Calu3 (cell line): ENCODE results near the gene AKAP13. TPM values are rescaled to one million over a fixed set of nuclear protein-coding genes. Genes with fewer than 3 reads are reported as not detected.

Experiments used
- BruUV-seq: library from RNA; stranded (reverse); fragments of 400-500 nt; replicated peaks from 2 replicates; lab custom pipeline; 2021; lab: Mats Ljungman, UMichigan
- CTCF ChIA-PET: fragments of 300-600 bp; sonication (Branson Sonifier 250); formaldehyde crosslinking; loops from one replicate; lab custom pipeline; 2022; ENCODE audit warnings: antibody characterized with exemption; lab: Charles Lee
- DNase-seq: peaks from one replicate; pipeline ENCODE4 v3.0.0; 2022
- H3K27ac Mint-ChIP-seq: one replicate; pipeline ENCODE4 v1.8.0; 2022; ENCODE audit warnings: mixed read lengths; ENCODE audit not compliant: unreplicated experiment
- H3K27me3 Mint-ChIP-seq: one replicate; pipeline ENCODE4 v1.8.0; 2022; ENCODE audit warnings: mixed read lengths; ENCODE audit not compliant: unreplicated experiment
- H3K36me3 Mint-ChIP-seq: one replicate; pipeline ENCODE4 v1.8.0; 2022; ENCODE audit warnings: mild to moderate bottlenecking, moderate library complexity, mixed read lengths; ENCODE audit not compliant: insufficient read depth, unreplicated experiment
- H3K4me1 Mint-ChIP-seq: one replicate; pipeline ENCODE4 v1.8.0; 2022; ENCODE audit warnings: mild to moderate bottlenecking, low read depth, mixed read lengths; ENCODE audit not compliant: unreplicated experiment
- H3K4me3 Mint-ChIP-seq: one replicate; pipeline ENCODE4 v1.8.0; 2022; ENCODE audit warnings: mild to moderate bottlenecking, low read depth, moderate library complexity, mixed read lengths; ENCODE audit not compliant: unreplicated experiment
- H3K9me3 Mint-ChIP-seq: one replicate; pipeline ENCODE4 v1.8.0; 2022; ENCODE audit warnings: low read depth, mixed read lengths; ENCODE audit not compliant: unreplicated experiment
- intact Hi-C: fragments of 100-400 bp; cut with micrococcal nuclease; formaldehyde crosslinking; loops from one replicate; pipeline ENCODE4 v1.10.0; 2022; ENCODE audit not compliant: unreplicated experiment
- total RNA-seq: library from RNA; stranded (reverse); gene quantifications from 2 replicates; pipeline ENCODE4 v1.2.3, GENCODE V29; 2022
- TF ChIP-seq, protein P1 (sequence below): fragments of 200-600 bp; IDR thresholded peaks from one replicate; pipeline ENCODE4 v1.8.0; 2022; ENCODE audit warnings: antibody characterized with exemption; ENCODE audit not compliant: unreplicated experiment

AKAP13 gene
- total RNA-seq, 1 experiment from 2014 or later: 145 TPM

DNA sequence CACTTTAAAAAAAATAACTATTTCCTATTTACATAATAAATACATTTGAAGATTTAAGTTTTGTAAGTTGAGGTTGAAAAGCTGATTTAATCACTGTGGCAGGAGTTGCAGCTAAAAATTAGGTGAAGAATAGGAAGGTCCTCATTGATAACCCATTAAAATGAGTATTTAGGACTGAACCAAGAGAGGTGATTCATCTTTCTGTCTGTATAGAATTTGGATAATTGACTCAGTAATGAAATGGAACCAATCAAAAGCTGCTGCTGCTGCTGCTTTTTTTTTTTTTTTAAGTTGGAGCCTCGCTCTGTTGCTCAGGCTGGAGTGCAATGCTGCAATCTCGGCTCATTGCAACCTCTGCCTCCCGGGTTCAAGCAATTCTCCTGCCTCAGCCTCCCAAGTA lies 223.8 kb downstream of the AKAP13 start:
- H3K9me3 Mint-ChIP-seq: no peaks in the 10 kb centered on the region
- peaks cover 22% of the 10 kb centered on the region for H3K36me3 Mint-ChIP-seq
- H3K27ac Mint-ChIP-seq: no peak overlapping the region
- H3K4me3 Mint-ChIP-seq: no peak overlapping the region
- CTCF ChIA-PET: interaction anchor here (0.6 kb wide), 1 partner anchor 14 kb away, joined by 8 read pairs; no protein-coding TSS in a partner anchor
- H3K4me1 Mint-ChIP-seq: peaks cover 8% of the 10 kb centered on the region
- no TSS peak for BruUV-seq
- intact Hi-C loops: no loop called here
- TF ChIP-seq, protein P1, sequence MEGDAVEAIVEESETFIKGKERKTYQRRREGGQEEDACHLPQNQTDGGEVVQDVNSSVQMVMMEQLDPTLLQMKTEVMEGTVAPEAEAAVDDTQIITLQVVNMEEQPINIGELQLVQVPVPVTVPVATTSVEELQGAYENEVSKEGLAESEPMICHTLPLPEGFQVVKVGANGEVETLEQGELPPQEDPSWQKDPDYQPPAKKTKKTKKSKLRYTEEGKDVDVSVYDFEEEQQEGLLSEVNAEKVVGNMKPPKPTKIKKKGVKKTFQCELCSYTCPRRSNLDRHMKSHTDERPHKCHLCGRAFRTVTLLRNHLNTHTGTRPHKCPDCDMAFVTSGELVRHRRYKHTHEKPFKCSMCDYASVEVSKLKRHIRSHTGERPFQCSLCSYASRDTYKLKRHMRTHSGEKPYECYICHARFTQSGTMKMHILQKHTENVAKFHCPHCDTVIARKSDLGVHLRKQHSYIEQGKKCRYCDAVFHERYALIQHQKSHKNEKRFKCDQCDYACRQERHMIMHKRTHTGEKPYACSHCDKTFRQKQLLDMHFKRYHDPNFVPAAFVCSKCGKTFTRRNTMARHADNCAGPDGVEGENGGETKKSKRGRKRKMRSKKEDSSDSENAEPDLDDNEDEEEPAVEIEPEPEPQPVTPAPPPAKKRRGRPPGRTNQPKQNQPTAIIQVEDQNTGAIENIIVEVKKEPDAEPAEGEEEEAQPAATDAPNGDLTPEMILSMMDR: no peak
- no peak for DNase-seq
- H3K27me3 Mint-ChIP-seq: no peaks in the 10 kb centered on the region

DNA sequence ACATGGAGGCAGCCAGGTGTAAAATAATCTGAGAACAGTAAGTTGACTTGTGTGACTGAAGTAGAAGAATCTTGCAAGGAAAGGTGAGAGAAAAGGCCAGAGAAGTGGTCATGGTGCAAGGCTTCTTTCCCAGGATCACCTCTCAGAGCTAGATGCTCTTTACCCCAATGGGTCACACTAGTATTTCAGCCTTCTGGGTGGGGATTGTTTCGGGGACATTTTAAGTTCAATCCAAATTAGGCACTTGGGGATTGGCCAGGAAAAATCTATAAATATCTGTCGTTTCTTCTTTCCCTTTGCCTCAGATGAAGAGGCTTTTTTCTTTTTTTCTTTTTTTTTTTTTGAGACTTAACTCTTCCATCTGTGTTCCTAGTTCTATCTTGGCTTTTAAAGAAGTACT lies 226.3 kb downstream of the AKAP13 start:
- Mint-ChIP-seq H3K4me3 (no peak overlapping the region), H3K9me3 (no peaks in the 10 kb centered on the region), H3K4me1 (peaks cover 16% of the 10 kb centered on the region), H3K36me3 (peaks cover 18% of the 10 kb centered on the region), H3K27me3 (no peaks in the 10 kb centered on the region), H3K27ac (peak overlapping the region; percentile 30)
- CTCF ChIA-PET: interaction anchor here (0.7 kb wide), 1 partner anchor 124 kb away, joined by 5 read pairs; no protein-coding TSS in a partner anchor
- no TSS peak for BruUV-seq
- no peak for DNase-seq
- TF ChIP-seq, protein P1: no peak
- intact Hi-C loops: no loop called here

DNA sequence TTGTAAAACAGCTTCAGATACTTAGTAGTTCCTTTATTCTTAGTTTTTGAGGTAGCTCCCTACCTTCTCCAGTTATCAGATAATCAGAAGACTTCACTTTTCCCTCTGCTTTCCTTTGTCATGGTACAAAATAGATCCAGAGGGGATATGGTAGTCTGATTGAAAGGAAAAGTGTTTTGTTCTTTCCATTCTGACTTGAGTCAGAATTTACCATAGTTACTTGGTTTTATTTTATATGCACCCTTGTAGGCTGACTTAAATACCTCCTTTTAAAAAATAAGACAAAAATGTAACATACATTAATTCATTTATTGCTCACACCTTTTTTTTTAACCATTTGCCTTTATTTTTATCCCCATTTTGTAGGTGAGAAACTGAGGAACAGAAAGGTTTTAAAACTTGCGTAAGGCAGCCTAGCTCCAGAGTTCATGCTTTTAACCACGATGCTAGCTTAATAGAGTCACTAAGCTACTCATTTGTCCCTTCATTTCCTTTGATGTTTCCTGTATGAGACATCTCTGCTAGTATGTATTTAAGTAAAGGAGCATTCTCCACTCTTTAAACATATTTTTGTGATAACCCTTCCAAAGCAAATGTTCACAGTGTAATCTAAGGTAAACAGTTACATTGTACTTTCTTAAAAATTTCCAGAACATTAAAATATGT lies 226.9 kb downstream of the AKAP13 start:
- no peak overlapping the region for H3K4me3 Mint-ChIP-seq
- H3K4me1 Mint-ChIP-seq: peaks cover 16% of the 10 kb centered on the region
- no peaks in the 10 kb centered on the region for H3K27me3 Mint-ChIP-seq
- intact Hi-C loops: no loop called here
- no peaks in the 10 kb centered on the region for H3K9me3 Mint-ChIP-seq
- no TSS peak for BruUV-seq
- TF ChIP-seq, protein P1: no peak
- peak overlapping the region; percentile 30 for H3K27ac Mint-ChIP-seq
- DNase-seq: no peak
- peaks cover 18% of the 10 kb centered on the region for H3K36me3 Mint-ChIP-seq
- CTCF ChIA-PET: interaction anchor here (0.7 kb wide), 1 partner anchor 124 kb away, joined by 5 read pairs; no protein-coding TSS in a partner anchor

DNA sequence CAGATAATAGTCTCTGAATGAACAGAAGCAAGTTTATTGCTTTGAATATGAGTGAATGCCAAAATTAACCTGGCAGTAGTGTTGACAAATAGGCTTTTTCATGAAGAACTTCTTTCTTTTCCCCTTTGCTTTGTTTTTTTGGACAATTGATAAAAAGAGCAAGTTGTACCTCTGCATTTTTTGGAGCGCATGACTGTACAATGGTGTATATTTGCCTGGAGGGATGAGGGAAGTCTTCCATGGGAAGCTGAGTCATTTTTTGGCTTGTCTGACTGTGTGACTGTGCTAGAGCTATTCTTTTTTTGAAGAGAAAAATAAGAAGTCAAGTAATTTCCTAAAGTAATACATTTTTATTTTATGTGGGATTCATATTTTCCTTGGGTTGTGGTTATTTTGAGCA lies 227.4 kb downstream of the AKAP13 start:
- Mint-ChIP-seq H3K4me3 (no peak overlapping the region), H3K27me3 (no peaks in the 10 kb centered on the region), H3K9me3 (no peaks in the 10 kb centered on the region), H3K36me3 (peaks cover 13% of the 10 kb centered on the region), H3K27ac (no peak overlapping the region), H3K4me1 (peaks cover 16% of the 10 kb centered on the region)
- CTCF ChIA-PET: interaction anchor here (0.9 kb wide), 1 partner anchor 17 kb away, joined by 3 read pairs; no protein-coding TSS in a partner anchor
- DNase-seq: no peak
- TF ChIP-seq, protein P1: no peak
- no TSS peak for BruUV-seq
- intact Hi-C loops: no loop called here
